Midbrain (tissue), 1 donor: ENCODE data around the gene ZNF485.
"Not testable (repeated sequence)": the region's sequence is repeated elsewhere in the genome, so short reads cannot be mapped to it uniquely, and the experiment has no call there.

Experiments
- DNase-seq: peaks from one replicate; lab custom pipeline; 2025; lab: John Stamatoyannopoulos, UW

The ZNF485 gene

GRCh38 chr10:43606323-43607198 lies at the start of gene ZNF485:
Gene ZNF485, plus strand, starts transcription at chr10:43606438. Its CDS starts 613 bp downstream, at chr10:43607051.
- DNase-seq: peak; percentile 80

GRCh38 chr10:43557214-43557613 lies 49.0 kb upstream of the ZNF485 start:
- DNase-seq: no peak

- DNase-seq: no peak
Observed at GRCh38 chr10:43569681-43570080, 36.6 kb upstream of the ZNF485 start.

GRCh38 chr10:43570971-43571370 lies 35.3 kb upstream of the ZNF485 start:
- DNase-seq: no peak

GRCh38 chr10:43573250-43574000 lies 32.8 kb upstream of the ZNF485 start:
- no peak for DNase-seq

- DNase-seq: peak; percentile 88
Observed at GRCh38 chr10:43574001-43574892, 32.0 kb upstream of the ZNF485 start, which contains the start of gene ZNF239. Gene ZNF239, minus strand, starts transcription at chr10:43574616. Its CDS starts 16,537 bp downstream, at chr10:43558079.

GRCh38 chr10:43574906-43575305 lies 31.3 kb upstream of the ZNF485 start:
- DNase-seq: no peak

GRCh38 chr10:43576062-43576461 lies 30.2 kb upstream of the ZNF485 start:
- DNase-seq: no peak

GRCh38 chr10:43576580-43576979 lies 29.7 kb upstream of the ZNF485 start:
- no peak for DNase-seq

GRCh38 chr10:43584051-43584450 lies 22.2 kb upstream of the ZNF485 start:
- DNase-seq: no peak

- DNase-seq: no peak
Observed at GRCh38 chr10:43585046-43585445, 21.2 kb upstream of the ZNF485 start.

- no peak for DNase-seq
Observed at GRCh38 chr10:43585981-43586729, 20.1 kb upstream of the ZNF485 start.

GRCh38 chr10:43586730-43587115 lies 19.5 kb upstream of the ZNF485 start:
- DNase-seq: not testable (repeated sequence)

GRCh38 chr10:43591303-43591904 lies 14.8 kb upstream of the ZNF485 start:
- no peak for DNase-seq

- no peak for DNase-seq
Observed at GRCh38 chr10:43594944-43595589, 11.2 kb upstream of the ZNF485 start.

GRCh38 chr10:43595739-43596298 lies 10.4 kb upstream of the ZNF485 start:
- no peak for DNase-seq

GRCh38 chr10:43596546-43596945 lies 9.7 kb upstream of the ZNF485 start:
- DNase-seq: no peak

- no peak for DNase-seq
Observed at GRCh38 chr10:43598446-43598845, 7.8 kb upstream of the ZNF485 start.

GRCh38 chr10:43599333-43599732 lies 6.9 kb upstream of the ZNF485 start:
- no peak for DNase-seq

GRCh38 chr10:43601576-43601975 lies 4.7 kb upstream of the ZNF485 start:
- not testable (repeated sequence) for DNase-seq
